Body of pancreas (tissue), 4 donors: ENCODE results near the gene PPDPF.

Source experiments
- CTCF ChIP-seq, 7 experiments: fragments of 450-650 bp in 4 of 7; fragments of 200-600 bp in 3 of 7; sonication (generic) in 3 of 7; IDR thresholded peaks; one replicate each; pipeline ENCODE4 v1.5.1; 2016 to 2019; ENCODE audit warnings: antibody characterized with exemption in 7 of 7
- POLR2A ChIP-seq, 3 donors: fragments of 450-650 bp; IDR thresholded peaks; one replicate each; pipeline ENCODE4 v1.6.1; 2016; ENCODE audit warnings: antibody characterized with exemption in 3 of 3, mild to moderate bottlenecking in 2 of 3

- TF ChIP-seq CTCF (IDR thresholded peaks at IDR 0.05) (no peak), POLR2A (IDR thresholded peaks at IDR 0.05) (no peak)
Observed at GRCh38 chr20:63546956-63547724, 26.6 kb downstream of the PPDPF start.
